HAP-1 (cell line): Measurements from ENCODE around the gene FURIN.
"Not testable (repeated sequence)": the region's sequence is repeated elsewhere in the genome, so short reads cannot be mapped to it uniquely, and the experiment has no call there.

ENCODE experiments used
- DNase-seq, 2 experiments: peaks; one replicate each; pipeline ENCODE4 v3.0.0-alpha.2; 2016 to 2020; ENCODE audit warnings: low spot score in 2 of 2
- H3K27me3 ChIP-seq: fragments of 250-450 bp; sonication (Bioruptor Pico); 2 replicates; pipeline ENCODE4 v1.5.1; 2020; ENCODE audit warnings: low read depth, mild to moderate bottlenecking, moderate library complexity
- H3K36me3 ChIP-seq: fragments of 250-450 bp; sonication (Bioruptor Pico); replicated peaks from 2 replicates; pipeline ENCODE4 v1.5.1; 2020; ENCODE audit warnings: mild to moderate bottlenecking
- H3K4me1 ChIP-seq: fragments of 250-450 bp; sonication (Bioruptor Pico); 2 replicates; pipeline ENCODE4 v1.5.1; 2020; ENCODE audit warnings: mild to moderate bottlenecking
- H3K4me3 ChIP-seq: fragments of 250-450 bp; sonication (Bioruptor Pico); 2 replicates; pipeline ENCODE4 v1.5.1; 2020; ENCODE audit warnings: mild to moderate bottlenecking, moderate library complexity
- H3K9me3 ChIP-seq: fragments of 250-450 bp; sonication (Bioruptor Pico); 2 replicates; pipeline ENCODE4 v1.5.1; 2020; ENCODE audit warnings: mild to moderate bottlenecking, moderate library complexity
- in situ Hi-C: fragments of 300-500 bp; cut with MboI; formaldehyde crosslinking; loops from 3 replicates; pipeline ENCODE4 v1.14.3; 2020; ENCODE audit warnings: low sequenced_read_pairs, inconsistent platforms, mixed read lengths

Gene FURIN

GRCh38 chr15:90836296-90836871 lies 32.0 kb upstream of the FURIN start:
- H3K27me3 ChIP-seq = no peaks in the 10 kb centered on the region
- no peak for DNase-seq
- in situ Hi-C loops = no loop called here

GRCh38 chr15:90837094-90837493 lies 31.3 kb upstream of the FURIN start:
- in situ Hi-C loops = no loop called here
- H3K4me3 ChIP-seq = no peak overlapping the region
- H3K27me3 ChIP-seq = no peaks in the 10 kb centered on the region
- no peaks in the 10 kb centered on the region for H3K9me3 ChIP-seq
- H3K4me1 ChIP-seq = peaks cover 13% of the 10 kb centered on the region
- no peak for DNase-seq
- peaks cover 3% of the 10 kb centered on the region; the same call in 1 of the 2 replicates for H3K36me3 ChIP-seq

More at GRCh38 chr15:90836296-90836871, 32.0 kb upstream of the FURIN start:
- H3K9me3 ChIP-seq = no peaks in the 10 kb centered on the region
- H3K4me3 ChIP-seq = no peak overlapping the region
- H3K4me1 ChIP-seq = peaks cover 13% of the 10 kb centered on the region
- peaks cover 3% of the 10 kb centered on the region; the same call in 1 of the 2 replicates for H3K36me3 ChIP-seq

GRCh38 chr15:90838139-90838538 lies 30.2 kb upstream of the FURIN start:
- in situ Hi-C loops = no loop called here
- no peak for DNase-seq
- H3K36me3 ChIP-seq = peaks cover 3% of the 10 kb centered on the region; the same call in 1 of the 2 replicates
- no peak overlapping the region for H3K4me3 ChIP-seq
- H3K27me3 ChIP-seq = no peaks in the 10 kb centered on the region
- no peaks in the 10 kb centered on the region for H3K9me3 ChIP-seq
- H3K4me1 ChIP-seq = peaks cover 13% of the 10 kb centered on the region

GRCh38 chr15:90838544-90838943 lies 29.8 kb upstream of the FURIN start:
- peaks cover 13% of the 10 kb centered on the region for H3K4me1 ChIP-seq
- no peaks in the 10 kb centered on the region for H3K9me3 ChIP-seq
- in situ Hi-C loops = no loop called here
- no peak for DNase-seq
- H3K27me3 ChIP-seq = no peaks in the 10 kb centered on the region
- no peak overlapping the region for H3K4me3 ChIP-seq
- peaks cover 3% of the 10 kb centered on the region; the same call in 1 of the 2 replicates for H3K36me3 ChIP-seq

GRCh38 chr15:90839187-90840071 lies 29.0 kb upstream of the FURIN start:
- DNase-seq = peak; percentile 80 to 87

GRCh38 chr15:90840157-90840855 lies 28.1 kb upstream of the FURIN start:
- no peaks in the 10 kb centered on the region for H3K27me3 ChIP-seq
- no peaks in the 10 kb centered on the region for H3K9me3 ChIP-seq
- H3K36me3 ChIP-seq = peaks cover 3% of the 10 kb centered on the region; the same call in 1 of the 2 replicates
- peak overlapping the region; percentile 12 for H3K4me3 ChIP-seq
- no peak for DNase-seq
- H3K4me1 ChIP-seq = peaks cover 13% of the 10 kb centered on the region
- in situ Hi-C loops = no loop called here

More at GRCh38 chr15:90839187-90840071, 29.0 kb upstream of the FURIN start:
- no peaks in the 10 kb centered on the region for H3K9me3 ChIP-seq
- H3K36me3 ChIP-seq = peaks cover 3% of the 10 kb centered on the region; the same call in 1 of the 2 replicates
- no peaks in the 10 kb centered on the region for H3K27me3 ChIP-seq
- peaks cover 13% of the 10 kb centered on the region for H3K4me1 ChIP-seq
- in situ Hi-C loops = no loop called here
- H3K4me3 ChIP-seq = peak overlapping the region; percentile 12

GRCh38 chr15:90840954-90841353 lies 27.4 kb upstream of the FURIN start:
- Histone ChIP-seq H3K4me3 (no peak overlapping the region), H3K36me3 (peaks cover 3% of the 10 kb centered on the region; the same call in 1 of the 2 replicates), H3K9me3 (no peaks in the 10 kb centered on the region), H3K4me1 (peaks cover 13% of the 10 kb centered on the region), H3K27me3 (no peaks in the 10 kb centered on the region)
- in situ Hi-C loops = no loop called here
- DNase-seq = no peak

- in situ Hi-C loops = no loop called here
- no peaks in the 10 kb centered on the region for H3K27me3 ChIP-seq
- no peaks in the 10 kb centered on the region for H3K9me3 ChIP-seq
- peaks cover 3% of the 10 kb centered on the region; the same call in 1 of the 2 replicates for H3K36me3 ChIP-seq
- H3K4me1 ChIP-seq = peaks cover 6% of the 10 kb centered on the region
- H3K4me3 ChIP-seq = no peak overlapping the region
- DNase-seq = no peak
Observed at GRCh38 chr15:90844696-90845095, 23.7 kb upstream of the FURIN start.

GRCh38 chr15:90845201-90845949 lies 23.0 kb upstream of the FURIN start:
- Histone ChIP-seq H3K9me3 (no peaks in the 10 kb centered on the region), H3K4me1 (no peaks in the 10 kb centered on the region; the same call in 1 of the 2 replicates), H3K27me3 (no peaks in the 10 kb centered on the region), H3K4me3 (no peak overlapping the region), H3K36me3 (no peaks in the 10 kb centered on the region; the same call in 1 of the 2 replicates)
- no peak for DNase-seq
- in situ Hi-C loops = no loop called here

- H3K9me3 ChIP-seq, H3K36me3 ChIP-seq, in situ Hi-C loops, H3K27me3 ChIP-seq, DNase-seq, H3K4me3 ChIP-seq, H3K4me1 ChIP-seq: not testable (repeated sequence)
Observed at GRCh38 chr15:90849424-90849823, 19.0 kb upstream of the FURIN start.

- no peak overlapping the region for H3K4me3 ChIP-seq
- no peak for DNase-seq
- in situ Hi-C loops = no loop called here
- H3K27me3 ChIP-seq = no peaks in the 10 kb centered on the region
- no peaks in the 10 kb centered on the region for H3K36me3 ChIP-seq
- H3K9me3 ChIP-seq = no peaks in the 10 kb centered on the region
- H3K4me1 ChIP-seq = no peaks in the 10 kb centered on the region
Observed at GRCh38 chr15:90851114-90851513, 17.3 kb upstream of the FURIN start.

GRCh38 chr15:90851940-90852339 lies 16.4 kb upstream of the FURIN start:
- no peaks in the 10 kb centered on the region for H3K36me3 ChIP-seq
- DNase-seq = no peak
- in situ Hi-C loops = no loop called here
- H3K4me3 ChIP-seq = no peak overlapping the region
- H3K27me3 ChIP-seq = no peaks in the 10 kb centered on the region
- H3K4me1 ChIP-seq = no peaks in the 10 kb centered on the region
- no peaks in the 10 kb centered on the region for H3K9me3 ChIP-seq

GRCh38 chr15:90855139-90855538 lies 13.2 kb upstream of the FURIN start:
- Histone ChIP-seq H3K27me3 (no peaks in the 10 kb centered on the region), H3K4me3 (no peak overlapping the region), H3K9me3 (no peaks in the 10 kb centered on the region), H3K4me1 (no peaks in the 10 kb centered on the region), H3K36me3 (no peaks in the 10 kb centered on the region)
- in situ Hi-C loops = no loop called here
- DNase-seq = no peak
